Endodermal cell (in vitro differentiated cells): ENCODE data around the gene ACAD10. TPM values are rescaled to one million over a fixed set of nuclear protein-coding genes. Genes with fewer than 3 reads are reported as not detected.
A peak's percentile ranks its signal among the peaks of the same experiment; 100 is the strongest.

ENCODE experiments used
- DNase-seq: peaks from one replicate; pipeline ENCODE4 v3.0.0-alpha.2; 2017
- H3K27ac ChIP-seq: 2 replicates; pipeline ENCODE4 v1.5.1; 2013; ENCODE audit warnings: mild to moderate bottlenecking, low read depth, low read length, moderate library complexity
- H3K27me3 ChIP-seq: 2 replicates; pipeline ENCODE4 v1.6.1; 2013; ENCODE audit warnings: mild to moderate bottlenecking, low read length, moderate library complexity; ENCODE audit not compliant: insufficient read depth, control insufficient read depth, poor library complexity, severe bottlenecking
- H3K36me3 ChIP-seq: 2 replicates; pipeline ENCODE4 v1.7.0; 2013; ENCODE audit warnings: mild to moderate bottlenecking, low read length, moderate library complexity; ENCODE audit not compliant: control insufficient read depth, insufficient read depth
- H3K4me1 ChIP-seq: one replicate; pipeline ENCODE4 v1.7.0; 2013; ENCODE audit warnings: low read length; ENCODE audit not compliant: control insufficient read depth, insufficient read depth
- H3K4me3 ChIP-seq: 2 replicates; pipeline ENCODE4 v1.5.1; 2013; ENCODE audit warnings: mild to moderate bottlenecking, low read length, moderate library complexity
- H3K9ac ChIP-seq: 2 replicates; pipeline ENCODE4 v1.6.1; 2013; ENCODE audit warnings: mild to moderate bottlenecking, low read length, moderate library complexity; ENCODE audit not compliant: poor library complexity, severe bottlenecking; ENCODE audit errors: extremely low read depth
- H3K9me3 ChIP-seq: 2 replicates; pipeline ENCODE4 v1.6.1; 2013; ENCODE audit warnings: mild to moderate bottlenecking, low read length, moderate library complexity; ENCODE audit not compliant: control insufficient read depth
- H3K27ac Mint-ChIP-seq: 2 replicates; pipeline ENCODE4 v1.8.0; 2020; ENCODE audit warnings: mixed read lengths
- H3K27me3 Mint-ChIP-seq: 2 replicates; pipeline ENCODE4 v1.8.0; 2021; ENCODE audit warnings: mild to moderate bottlenecking, mixed read lengths; ENCODE audit not compliant: insufficient read depth
- H3K36me3 Mint-ChIP-seq: 2 replicates; pipeline ENCODE4 v1.8.0; 2020; ENCODE audit warnings: low read depth, mixed read lengths
- H3K4me1 Mint-ChIP-seq: 2 replicates; pipeline ENCODE4 v1.8.0; 2020; ENCODE audit warnings: mixed read lengths
- H3K4me3 Mint-ChIP-seq: 2 replicates; pipeline ENCODE4 v1.8.0; 2020; ENCODE audit warnings: mild to moderate bottlenecking, moderate library complexity, mixed read lengths
- H3K9me3 Mint-ChIP-seq: 2 replicates; pipeline ENCODE4 v1.8.0; 2020; ENCODE audit warnings: mild to moderate bottlenecking, mixed read lengths
- WGBS, 2 experiments: methylation state at CpG; one replicate each; pipeline versions ENCODE4 v1.1.5 to v1.1.7; 2013; ENCODE audit warnings: missing lambda C conversion rate in 2 of 2, mixed read lengths in 1 of 2; ENCODE audit not compliant: insufficient coverage in 1 of 2, insufficient read length in 1 of 2; 5-methylcytosine and 5-hydroxymethylcytosine counted together
- total RNA-seq, 2 donors: library from RNA; stranded (reverse); fragmentation: NEBNext Ultra II Directional in 1 of 2; extraction: Animal tissue kit (Norgen Biotek cat#: 25700) in 1 of 2; gene quantifications; 2 replicates in 1 of 2; 3 replicates in 1 of 2; pipeline ENCODE4 v1.2.1, GENCODE V29; 2021
- TF ChIP-seq, protein P1 (sequence below): fragments of 200-600 bp; sonication (generic); conservative IDR thresholded peaks from 2 replicates; pipeline ENCODE4 v1.5.0; 2021; ENCODE audit warnings: antibody characterized with exemption, mild to moderate bottlenecking

ACAD10 gene
- total RNA-seq, 2 donors from 2014 or later, result 43.7 to 47.0 TPM

DNA sequence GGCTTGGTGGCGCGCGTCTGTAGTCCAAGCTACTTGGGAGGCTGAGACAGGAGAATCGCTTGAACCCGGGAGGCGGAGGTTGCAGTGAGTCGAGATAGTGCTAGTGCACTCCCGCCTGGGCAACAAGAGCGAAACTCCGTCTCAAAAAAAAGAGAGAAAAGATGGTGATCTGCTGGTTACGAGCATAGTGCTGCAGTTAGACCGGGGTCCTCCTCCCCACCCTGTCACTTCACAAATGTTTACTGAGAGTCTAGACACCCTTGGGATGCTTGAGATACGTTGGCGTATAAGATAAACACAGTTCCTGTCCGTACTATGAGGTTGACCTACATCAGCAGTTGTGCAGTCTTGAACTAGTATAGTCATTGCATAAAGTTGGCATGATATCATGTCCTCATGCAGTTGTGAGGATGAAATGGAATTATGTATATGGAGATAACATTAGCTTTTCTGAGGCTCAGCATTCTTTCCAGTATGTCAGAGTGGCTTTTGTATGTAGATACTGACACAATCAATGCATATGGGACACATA is 787 bp downstream of the ACAD10 start:
- Histone ChIP-seq H3K27ac (no peak overlapping the region), H3K4me1 (no peaks in the 10 kb centered on the region), H3K9ac (peak overlapping the region; percentile 89), H3K4me3 (peak overlapping the region; percentile 96), H3K27me3 (no peaks in the 10 kb centered on the region), H3K9me3 (no peaks in the 10 kb centered on the region), H3K36me3 (peaks cover 25% of the 10 kb centered on the region)
- Mint-ChIP-seq H3K4me3 (peak overlapping the region; percentile 90), H3K9me3 (no peaks in the 10 kb centered on the region), H3K27ac (peak overlapping the region; percentile 95), H3K36me3 (peaks cover 33% of the 10 kb centered on the region), H3K27me3 (no peaks in the 10 kb centered on the region), H3K4me1 (peaks cover 12% of the 10 kb centered on the region)
- TF ChIP-seq, protein P1, sequence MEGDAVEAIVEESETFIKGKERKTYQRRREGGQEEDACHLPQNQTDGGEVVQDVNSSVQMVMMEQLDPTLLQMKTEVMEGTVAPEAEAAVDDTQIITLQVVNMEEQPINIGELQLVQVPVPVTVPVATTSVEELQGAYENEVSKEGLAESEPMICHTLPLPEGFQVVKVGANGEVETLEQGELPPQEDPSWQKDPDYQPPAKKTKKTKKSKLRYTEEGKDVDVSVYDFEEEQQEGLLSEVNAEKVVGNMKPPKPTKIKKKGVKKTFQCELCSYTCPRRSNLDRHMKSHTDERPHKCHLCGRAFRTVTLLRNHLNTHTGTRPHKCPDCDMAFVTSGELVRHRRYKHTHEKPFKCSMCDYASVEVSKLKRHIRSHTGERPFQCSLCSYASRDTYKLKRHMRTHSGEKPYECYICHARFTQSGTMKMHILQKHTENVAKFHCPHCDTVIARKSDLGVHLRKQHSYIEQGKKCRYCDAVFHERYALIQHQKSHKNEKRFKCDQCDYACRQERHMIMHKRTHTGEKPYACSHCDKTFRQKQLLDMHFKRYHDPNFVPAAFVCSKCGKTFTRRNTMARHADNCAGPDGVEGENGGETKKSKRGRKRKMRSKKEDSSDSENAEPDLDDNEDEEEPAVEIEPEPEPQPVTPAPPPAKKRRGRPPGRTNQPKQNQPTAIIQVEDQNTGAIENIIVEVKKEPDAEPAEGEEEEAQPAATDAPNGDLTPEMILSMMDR, result no peak
- WGBS, 2 experiments, result 37 to 53% methylated on average over 15 of the region's 15 CpGs
- DNase-seq, result no peak

DNA sequence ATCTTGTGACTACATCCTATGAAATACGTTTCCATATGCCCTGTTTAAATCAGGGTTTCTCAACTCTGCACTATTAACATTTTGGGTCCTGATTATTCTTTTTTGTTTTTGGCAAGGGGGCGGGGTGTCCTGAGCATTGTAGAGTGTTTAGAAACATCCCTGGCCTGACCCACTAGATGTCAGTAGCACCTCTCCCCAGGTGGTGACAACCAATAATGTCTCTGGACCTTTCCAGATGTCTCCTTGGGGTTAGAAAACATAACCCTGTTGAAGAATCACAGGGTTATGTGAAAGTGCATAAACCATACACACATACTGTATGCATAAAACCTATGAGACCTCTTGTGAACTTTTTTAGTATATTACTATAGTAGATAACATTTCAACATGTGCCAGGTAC is 1.4 kb downstream of the ACAD10 start:
- 79 to 86% methylated on average over 1 to 2 of the region's 2 CpGs for WGBS, 2 experiments
- Mint-ChIP-seq H3K4me3 (peak overlapping the region; percentile 90), H3K27me3 (no peaks in the 10 kb centered on the region), H3K36me3 (peaks cover 29% of the 10 kb centered on the region), H3K4me1 (peaks cover 12% of the 10 kb centered on the region), H3K9me3 (no peaks in the 10 kb centered on the region), H3K27ac (peak overlapping the region; percentile 26)
- peak overlapping the region; percentile 96 for H3K4me3 ChIP-seq
- H3K9ac ChIP-seq, result no peak overlapping the region
- H3K27me3 ChIP-seq, result no peaks in the 10 kb centered on the region
- no peak for DNase-seq
- H3K4me1 ChIP-seq, result no peaks in the 10 kb centered on the region
- peaks cover 22% of the 10 kb centered on the region for H3K36me3 ChIP-seq
- TF ChIP-seq, protein P1, result peak; percentile 46
- H3K9me3 ChIP-seq, result no peaks in the 10 kb centered on the region
- no peak overlapping the region for H3K27ac ChIP-seq

DNA sequence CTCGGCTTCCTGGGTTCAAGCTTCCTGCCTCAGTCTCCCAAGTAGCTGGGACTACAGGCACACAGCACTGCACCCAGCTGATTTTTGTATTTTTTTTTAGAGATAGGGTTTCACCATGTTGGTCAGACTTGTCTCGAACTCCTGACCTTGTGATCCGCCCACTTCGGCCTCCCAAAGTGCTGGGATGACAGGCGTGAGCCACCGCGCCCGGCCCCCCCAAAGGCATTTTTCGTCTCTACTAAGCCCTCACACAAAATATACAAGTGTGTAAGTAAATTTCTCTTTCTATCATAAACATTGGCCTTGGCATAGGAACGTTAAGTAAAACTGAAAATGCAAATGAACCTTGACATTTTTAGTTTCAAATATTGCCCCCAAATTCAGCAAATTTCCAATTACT is 2.1 kb downstream of the ACAD10 start:
- DNase-seq, result no peak
- Histone ChIP-seq H3K4me3 (no peak overlapping the region), H3K36me3 (peaks cover 22% of the 10 kb centered on the region), H3K9ac (no peak overlapping the region), H3K27ac (no peak overlapping the region), H3K4me1 (no peaks in the 10 kb centered on the region), H3K27me3 (no peaks in the 10 kb centered on the region), H3K9me3 (no peaks in the 10 kb centered on the region)
- WGBS, 2 experiments, result 92 to 97% methylated on average over 3 to 10 of the region's 10 CpGs
- Mint-ChIP-seq H3K27me3 (no peaks in the 10 kb centered on the region), H3K9me3 (no peaks in the 10 kb centered on the region), H3K27ac (no peak overlapping the region), H3K4me1 (peaks cover 12% of the 10 kb centered on the region), H3K36me3 (peaks cover 29% of the 10 kb centered on the region), H3K4me3 (no peak overlapping the region)
- TF ChIP-seq, protein P1, result no peak
